ENCODE results near the gene TPSAB1.

The TPSAB1 gene

DNA sequence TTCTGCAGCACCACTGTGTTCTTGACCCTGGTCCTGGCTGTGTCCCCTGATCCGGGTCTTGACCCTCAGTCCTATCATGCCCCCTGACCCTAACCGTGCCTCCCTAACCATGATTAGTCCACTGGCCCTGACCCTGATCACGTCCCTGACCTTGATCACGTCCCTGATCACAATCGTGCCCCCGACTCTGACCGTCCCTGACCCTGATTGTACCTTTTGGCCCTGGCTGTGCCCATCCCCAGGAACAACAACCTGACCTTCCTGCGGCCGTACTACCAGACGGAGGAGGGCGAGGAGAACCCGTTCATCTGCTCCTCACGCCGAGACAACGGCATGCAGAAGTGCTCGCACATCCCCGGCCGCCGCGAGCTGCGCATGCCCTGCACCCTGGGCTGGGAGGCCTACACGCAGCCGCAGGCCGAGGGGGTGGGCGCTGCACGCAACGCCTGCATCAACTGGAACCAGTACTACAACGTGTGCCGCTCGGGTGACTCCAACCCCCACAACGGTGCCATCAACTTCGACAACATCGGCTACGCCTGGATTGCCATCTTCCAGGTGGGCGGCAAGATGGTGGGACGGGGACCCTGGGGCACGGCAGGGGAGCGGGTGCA is 40.4 kb upstream of the TPSAB1 start:
- CTCF ChIA-PET: no interaction called here
- TF ChIP-seq, protein P1, sequence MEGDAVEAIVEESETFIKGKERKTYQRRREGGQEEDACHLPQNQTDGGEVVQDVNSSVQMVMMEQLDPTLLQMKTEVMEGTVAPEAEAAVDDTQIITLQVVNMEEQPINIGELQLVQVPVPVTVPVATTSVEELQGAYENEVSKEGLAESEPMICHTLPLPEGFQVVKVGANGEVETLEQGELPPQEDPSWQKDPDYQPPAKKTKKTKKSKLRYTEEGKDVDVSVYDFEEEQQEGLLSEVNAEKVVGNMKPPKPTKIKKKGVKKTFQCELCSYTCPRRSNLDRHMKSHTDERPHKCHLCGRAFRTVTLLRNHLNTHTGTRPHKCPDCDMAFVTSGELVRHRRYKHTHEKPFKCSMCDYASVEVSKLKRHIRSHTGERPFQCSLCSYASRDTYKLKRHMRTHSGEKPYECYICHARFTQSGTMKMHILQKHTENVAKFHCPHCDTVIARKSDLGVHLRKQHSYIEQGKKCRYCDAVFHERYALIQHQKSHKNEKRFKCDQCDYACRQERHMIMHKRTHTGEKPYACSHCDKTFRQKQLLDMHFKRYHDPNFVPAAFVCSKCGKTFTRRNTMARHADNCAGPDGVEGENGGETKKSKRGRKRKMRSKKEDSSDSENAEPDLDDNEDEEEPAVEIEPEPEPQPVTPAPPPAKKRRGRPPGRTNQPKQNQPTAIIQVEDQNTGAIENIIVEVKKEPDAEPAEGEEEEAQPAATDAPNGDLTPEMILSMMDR (IDR thresholded peaks at IDR 0.05; ENCODE audit: insufficient read depth, low read length, missing control alignments): no peak
- no peak overlapping the region for H3K4me3 ChIP-seq (ENCODE audit: low read depth, low read length)
- POLR2A ChIA-PET: interaction anchor here (0.7 kb wide), 1 partner anchor 174 kb away, joined by 3 read pairs; no protein-coding TSS in a partner anchor
- DNase-seq (ENCODE audit: low read depth, low spot score): no peak

GRCh38 chr16:1201444-1201843 is 39.1 kb upstream of the TPSAB1 start:
- DNase-seq (ENCODE audit: low read depth, low spot score): no peak
- POLR2A ChIA-PET: no interaction called here
- no peak overlapping the region for H3K4me3 ChIP-seq (ENCODE audit: low read depth, low read length)
- CTCF ChIA-PET: no interaction called here
- TF ChIP-seq, protein P1 (IDR thresholded peaks at IDR 0.05; ENCODE audit: insufficient read depth, low read length, missing control alignments): no peak

- ChIA-PET POLR2A (no interaction called here), CTCF (no interaction called here)
- H3K4me3 ChIP-seq (ENCODE audit: low read depth, low read length): no peak overlapping the region
- no peak for DNase-seq (ENCODE audit: low read depth, low spot score)
- TF ChIP-seq, protein P1 (IDR thresholded peaks at IDR 0.05; ENCODE audit: insufficient read depth, low read length, missing control alignments): no peak
Measured at GRCh38 chr16:1202274-1202673, 38.2 kb upstream of the TPSAB1 start.

DNA sequence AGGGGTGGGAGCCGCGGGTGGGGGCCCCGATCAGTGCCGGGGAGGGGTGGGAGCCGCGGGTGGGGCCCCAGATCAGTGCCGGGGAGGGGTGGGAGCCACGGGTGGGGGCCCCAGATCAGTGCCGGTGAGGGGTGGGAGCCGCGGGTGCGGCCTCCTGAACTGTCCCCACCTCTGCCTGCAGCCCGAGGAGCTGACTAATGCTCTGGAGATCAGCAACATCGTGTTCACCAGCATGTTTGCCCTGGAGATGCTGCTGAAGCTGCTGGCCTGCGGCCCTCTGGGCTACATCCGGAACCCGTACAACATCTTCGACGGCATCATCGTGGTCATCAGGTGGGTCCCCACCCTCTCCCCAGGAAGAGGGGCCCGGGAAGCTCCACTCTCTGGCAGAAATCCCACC is 35.6 kb upstream of the TPSAB1 start:
- TF ChIP-seq, protein P1 (IDR thresholded peaks at IDR 0.05; ENCODE audit: insufficient read depth, low read length, missing control alignments): no peak
- DNase-seq (ENCODE audit: low read depth, low spot score): no peak
- POLR2A ChIA-PET: no interaction called here
- CTCF ChIA-PET: interaction anchor here (0.7 to 1.1 kb wide), 2 partner anchors 11 to 147 kb away, joined by 3 read pairs; no protein-coding TSS in a partner anchor
- H3K4me3 ChIP-seq (ENCODE audit: low read depth, low read length): no peak overlapping the region

DNA sequence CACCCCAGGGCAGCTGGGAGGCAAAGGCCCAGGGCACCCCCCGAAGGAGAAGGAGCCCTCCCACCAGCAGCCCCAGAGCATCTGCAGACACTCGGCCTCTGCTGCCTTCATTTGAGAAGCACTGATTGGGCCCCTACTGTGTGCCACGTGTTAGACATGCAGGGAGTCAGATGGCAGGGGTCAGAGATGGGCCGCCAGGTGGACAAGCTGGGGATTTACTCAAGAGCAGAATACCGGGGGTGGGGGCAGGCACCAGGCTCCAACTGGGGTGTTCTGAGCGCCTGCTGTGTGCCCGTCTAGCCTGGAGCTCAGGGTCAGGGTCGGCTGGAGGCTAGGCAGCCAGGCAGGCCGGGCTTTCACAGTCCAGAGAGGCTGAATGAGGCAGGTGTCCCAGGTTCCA is 34.2 kb upstream of the TPSAB1 start:
- TF ChIP-seq, protein P1 (IDR thresholded peaks at IDR 0.05; ENCODE audit: insufficient read depth, low read length, missing control alignments): no peak
- ChIA-PET CTCF (no interaction called here), POLR2A (no interaction called here)
- no peak for DNase-seq (ENCODE audit: low read depth, low spot score)
- H3K4me3 ChIP-seq (ENCODE audit: low read depth, low read length): no peak overlapping the region

GRCh38 chr16:1206786-1207185 is 33.7 kb upstream of the TPSAB1 start:
- no peak for DNase-seq (ENCODE audit: low read depth, low spot score)
- ChIA-PET POLR2A (no interaction called here), CTCF (no interaction called here)
- no peak overlapping the region for H3K4me3 ChIP-seq (ENCODE audit: low read depth, low read length)
- TF ChIP-seq, protein P1 (IDR thresholded peaks at IDR 0.05; ENCODE audit: insufficient read depth, low read length, missing control alignments): no peak
